ENCODE data around the gene LDHA.

LDHA gene

GRCh38 chr11:18394275-18394927 lies at the start of gene LDHA:
Gene LDHA (plus strand): TSS chr11:18394563. CDS start chr11:18396843, 2,280 bp downstream.
- peak; percentile 100 for DNase-seq

GRCh38 chr11:18347471-18348125 lies 46.8 kb upstream of the LDHA start:
- no peak for DNase-seq

GRCh38 chr11:18352581-18352980 lies 41.8 kb upstream of the LDHA start:
- no peak for DNase-seq

- no peak for DNase-seq
Measured at GRCh38 chr11:18358646-18359045, 35.7 kb upstream of the LDHA start.

- DNase-seq: no peak
Measured at GRCh38 chr11:18361154-18361553, 33.2 kb upstream of the LDHA start.

GRCh38 chr11:18364495-18365073 lies 29.8 kb upstream of the LDHA start:
- DNase-seq: no peak

GRCh38 chr11:18365741-18366140 lies 28.6 kb upstream of the LDHA start:
- no peak for DNase-seq

GRCh38 chr11:18366286-18366685 lies 28.1 kb upstream of the LDHA start:
- DNase-seq: no peak

GRCh38 chr11:18367431-18367830 lies 26.9 kb upstream of the LDHA start:
- DNase-seq: no peak

GRCh38 chr11:18368221-18368620 lies 26.1 kb upstream of the LDHA start:
- DNase-seq: no peak

- no peak for DNase-seq
Measured at GRCh38 chr11:18369398-18369797, 25.0 kb upstream of the LDHA start.

GRCh38 chr11:18371279-18371678 lies 23.1 kb upstream of the LDHA start:
- no peak for DNase-seq

GRCh38 chr11:18372201-18372600 lies 22.2 kb upstream of the LDHA start:
- no peak for DNase-seq

GRCh38 chr11:18374956-18375355 lies 19.4 kb upstream of the LDHA start:
- DNase-seq: no peak

- DNase-seq: no peak
Measured at GRCh38 chr11:18375941-18376340, 18.4 kb upstream of the LDHA start.

GRCh38 chr11:18379201-18379600 lies 15.2 kb upstream of the LDHA start:
- no peak for DNase-seq

- DNase-seq: peak; percentile 87
Measured at GRCh38 chr11:18383388-18384156, 10.8 kb upstream of the LDHA start.

GRCh38 chr11:18384157-18384641 lies 10.2 kb upstream of the LDHA start:
- DNase-seq: no peak

- DNase-seq: no peak
Measured at GRCh38 chr11:18390088-18390487, 4.3 kb upstream of the LDHA start.

- peak; percentile 37 for DNase-seq
Measured at GRCh38 chr11:18392434-18393321, 1.7 kb upstream of the LDHA start.

- DNase-seq: peak; percentile 56
Measured at GRCh38 chr11:18393581-18394274, 635 bp upstream of the LDHA start.

Data from activated CD4-positive, alpha-beta T cell treated with anti-CD3 and anti-CD28 coated beads for 48 hours (primary cell).